Left lobe of liver (tissue), 2 donors: ENCODE results near the gene RPL29. TPM values are rescaled to one million over a fixed set of nuclear protein-coding genes. Genes with fewer than 3 reads are reported as not detected.
"Not testable (repeated sequence)": the region's sequence is repeated elsewhere in the genome, so short reads cannot be mapped to it uniquely, and the experiment has no call there.

Experiments used
- ATAC-seq: fragments of 200-7000 bp; cut with Tn5 transposase; one replicate; pipeline ENCODE4 v1.9.1; 2020; ENCODE audit warnings: mild to moderate bottlenecking, moderate library complexity
- DNase-seq: peaks from one replicate; pipeline ENCODE4 v3.0.0-alpha.2; 2020; ENCODE audit warnings: low spot score
- total RNA-seq: library from RNA; stranded (reverse); gene quantifications from one replicate; pipeline ENCODE4 v1.2.1, GENCODE V29; 2021
- donor health status: DM: no; HTN: no; CAD: no; lungs with moderate emphysema.
- donor health status: DM: no; HTN: yes; CAD: no.

Gene RPL29
- total RNA-seq = 392 TPM

DNA sequence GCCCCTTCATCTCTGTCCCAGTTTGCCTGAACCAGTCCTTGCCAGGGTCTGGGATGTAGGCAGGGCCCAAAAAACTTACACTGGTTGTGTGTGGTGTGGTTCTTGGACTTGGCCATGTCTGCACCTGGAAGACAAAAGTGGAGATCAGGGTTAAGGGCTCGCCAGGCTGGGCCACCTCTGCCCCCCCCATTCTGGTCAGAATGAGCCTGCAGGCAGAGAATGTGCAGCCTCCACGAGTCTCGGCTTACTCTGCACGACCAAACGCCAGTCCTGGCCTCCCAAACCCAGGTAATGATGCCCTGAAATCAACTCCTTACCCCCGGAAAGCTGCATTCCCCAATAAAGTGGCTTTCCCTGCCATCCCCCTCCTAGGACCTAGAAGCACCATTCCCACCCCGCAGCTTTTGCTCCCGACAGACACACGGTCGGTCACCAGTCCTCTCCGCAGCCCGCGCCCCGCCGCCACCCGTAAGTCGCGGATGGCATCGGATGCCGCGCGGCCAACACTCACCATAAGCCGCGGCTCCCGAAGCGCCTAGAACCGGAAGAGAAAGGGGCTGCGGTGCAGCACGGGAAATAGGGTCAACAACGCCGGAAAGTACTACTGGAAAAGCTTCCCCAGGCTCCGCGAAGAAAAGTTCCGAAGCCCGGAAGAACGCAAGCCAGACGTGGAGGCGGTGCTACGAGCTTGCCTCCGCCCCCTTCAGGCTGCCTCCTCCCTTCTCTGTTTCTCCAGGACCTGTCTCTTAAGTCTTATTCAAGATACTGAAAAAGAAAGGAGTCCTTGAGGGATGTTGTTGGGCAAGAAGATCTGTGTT is at the start of gene RPL29:
Gene RPL29 (minus strand): TSS at position 550 of the 818 bp plus-strand sequence. CDS start 434 bp downstream, at position 116.
- peak; percentile 97 for ATAC-seq
- DNase-seq = peak; percentile 92

DNA sequence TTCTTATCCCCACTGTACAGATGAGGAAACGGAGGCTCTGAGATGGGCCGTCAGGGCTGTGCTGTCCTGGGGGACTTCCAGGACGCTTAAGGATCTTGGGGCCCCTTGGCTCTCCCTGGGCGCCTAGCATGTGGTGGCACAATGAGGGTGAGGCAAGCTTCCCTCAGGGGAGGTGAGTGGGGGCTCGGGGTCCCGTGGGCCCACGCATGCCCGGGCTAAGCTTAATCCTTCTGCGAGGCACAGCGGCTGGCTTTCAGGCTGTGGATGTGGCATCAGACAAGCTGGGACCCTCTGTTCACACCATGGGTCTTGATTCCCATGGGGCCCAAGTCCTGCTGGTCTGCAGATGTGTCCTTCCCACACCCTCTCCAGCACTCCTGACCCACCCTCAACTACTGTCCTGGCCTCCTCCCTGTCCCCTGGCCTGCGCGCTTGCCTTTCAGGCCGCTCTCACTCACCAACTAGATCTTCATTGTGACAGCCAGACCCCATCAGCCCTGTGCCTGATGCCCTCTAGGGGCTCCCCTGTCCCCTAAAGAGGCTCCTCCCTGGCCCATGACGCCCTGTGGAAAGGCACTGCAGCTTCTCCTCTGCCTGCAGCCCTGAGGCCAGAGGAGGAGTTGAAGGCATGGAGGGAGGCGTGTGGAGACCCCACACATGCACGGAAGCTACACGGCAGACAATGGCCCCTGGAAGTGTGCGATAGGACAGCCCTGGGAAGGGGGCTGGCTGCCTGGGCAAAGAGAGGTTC is 49.3 kb upstream of the RPL29 start:
- ATAC-seq (no peak), DNase-seq (no peak)

DNA sequence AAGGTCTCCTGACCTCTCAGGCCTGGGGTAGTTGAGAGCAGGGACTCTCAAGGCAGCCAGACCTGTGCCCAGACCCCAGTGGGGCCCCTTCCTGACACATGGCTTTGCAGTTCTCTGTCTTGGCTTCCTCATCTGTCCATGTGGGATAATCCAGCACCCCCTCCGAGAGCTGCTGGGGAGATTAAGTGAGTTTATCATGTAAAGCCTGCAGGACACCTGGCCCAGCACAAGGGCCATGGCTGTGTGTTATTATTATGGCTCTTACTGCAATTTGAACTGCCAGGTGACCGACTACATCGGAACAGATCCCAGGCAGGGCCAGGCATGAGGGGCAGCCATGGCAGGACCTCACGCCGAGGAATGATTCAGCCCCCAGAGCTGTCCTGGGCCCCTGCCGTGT is 48.1 kb upstream of the RPL29 start:
- DNase-seq (no peak), ATAC-seq (no peak)

DNA sequence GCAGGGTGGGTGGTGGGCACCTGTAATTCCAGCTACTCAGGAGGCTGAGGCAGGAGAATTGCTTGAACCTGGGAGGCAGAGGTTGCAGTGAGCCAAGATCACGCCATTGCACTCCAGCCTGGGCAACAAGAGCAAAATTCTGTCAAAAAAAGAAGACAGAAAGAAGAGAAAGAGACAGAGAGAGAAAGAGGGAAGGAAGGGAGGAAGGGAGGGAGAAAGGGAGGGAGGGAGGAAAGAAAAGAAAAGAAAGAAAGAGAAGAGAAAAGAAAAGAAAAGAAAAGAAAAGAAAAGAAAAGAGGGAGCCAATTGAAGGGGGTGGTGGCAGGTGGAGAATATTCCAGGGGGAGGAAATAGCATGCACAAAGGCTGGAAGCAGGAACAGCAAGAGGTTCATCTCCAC is 47.3 kb upstream of the RPL29 start:
- ATAC-seq, DNase-seq: not testable (repeated sequence)

DNA sequence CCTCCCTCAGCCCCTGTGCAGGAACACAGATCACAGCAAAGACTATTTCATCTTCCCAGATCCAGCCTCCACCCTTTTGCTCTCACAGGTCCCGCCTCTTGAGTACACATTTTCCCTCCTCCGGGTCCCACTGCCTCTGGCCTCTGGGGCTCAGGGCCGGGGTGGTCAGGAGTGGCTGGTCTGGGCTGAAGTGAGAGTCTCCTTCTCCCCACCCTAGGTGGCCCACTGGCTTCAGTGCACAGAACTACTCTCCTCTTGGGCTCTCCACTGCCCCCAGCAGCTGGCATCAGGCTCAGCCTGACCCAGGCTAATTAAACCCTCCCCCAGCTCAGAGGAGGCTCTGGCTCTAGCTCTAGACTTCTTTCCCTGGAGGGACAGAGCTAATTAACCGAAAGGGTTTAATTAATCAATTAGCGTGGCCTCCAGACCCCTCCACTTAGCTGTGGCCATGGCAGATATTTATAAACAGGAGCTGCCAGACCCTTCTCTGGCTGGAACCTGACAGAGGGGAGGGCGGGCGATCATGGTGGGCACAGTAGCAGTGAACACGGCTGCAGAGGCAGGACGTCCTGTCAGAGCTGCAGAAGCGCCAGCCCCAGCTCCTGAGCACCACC is 45.5 kb upstream of the RPL29 start:
- DNase-seq (no peak), ATAC-seq (no peak)

DNA sequence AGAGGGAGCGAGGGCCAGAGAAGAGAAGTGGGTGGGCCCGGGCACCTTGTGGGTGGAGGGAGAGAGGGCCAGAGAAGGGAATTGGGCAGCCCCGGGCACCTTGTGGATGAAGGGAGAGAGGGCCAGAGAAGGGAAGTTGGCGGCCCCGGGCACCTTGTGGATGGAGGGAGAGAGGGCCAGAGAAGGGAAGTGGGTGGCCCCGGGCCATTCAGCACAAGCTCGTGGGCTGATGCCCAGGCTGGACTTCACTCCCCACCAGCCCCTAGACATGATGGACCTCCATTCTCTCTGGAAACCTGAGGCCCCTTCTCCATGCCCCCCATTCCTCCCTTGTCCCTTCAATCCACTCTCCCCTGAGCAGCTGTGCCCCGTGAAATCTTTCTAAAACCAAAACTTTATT is 44.9 kb upstream of the RPL29 start:
- ATAC-seq (no peak), DNase-seq (no peak)

DNA sequence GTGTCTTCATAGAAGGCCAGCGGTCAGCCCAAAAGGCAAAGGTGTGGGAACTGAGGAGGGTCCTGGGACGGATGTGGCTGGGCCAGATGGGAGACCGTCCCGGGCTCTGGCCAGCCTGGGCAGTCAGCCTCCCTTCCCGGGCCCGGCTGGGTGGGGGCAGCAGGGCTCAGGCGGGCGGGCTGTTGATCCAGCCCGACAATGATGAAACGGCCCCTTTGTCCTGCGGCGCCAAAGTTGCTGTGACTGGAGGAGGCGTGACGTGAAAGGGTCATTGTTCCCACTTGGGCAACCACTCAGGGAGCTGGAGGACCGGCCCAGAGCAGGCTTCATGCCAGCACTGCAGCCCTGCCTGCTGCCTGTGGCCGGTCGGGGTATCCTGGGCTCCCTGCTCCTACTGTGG is 44.2 kb upstream of the RPL29 start:
- ATAC-seq = peak; percentile 92
- DNase-seq = peak; percentile 82

DNA sequence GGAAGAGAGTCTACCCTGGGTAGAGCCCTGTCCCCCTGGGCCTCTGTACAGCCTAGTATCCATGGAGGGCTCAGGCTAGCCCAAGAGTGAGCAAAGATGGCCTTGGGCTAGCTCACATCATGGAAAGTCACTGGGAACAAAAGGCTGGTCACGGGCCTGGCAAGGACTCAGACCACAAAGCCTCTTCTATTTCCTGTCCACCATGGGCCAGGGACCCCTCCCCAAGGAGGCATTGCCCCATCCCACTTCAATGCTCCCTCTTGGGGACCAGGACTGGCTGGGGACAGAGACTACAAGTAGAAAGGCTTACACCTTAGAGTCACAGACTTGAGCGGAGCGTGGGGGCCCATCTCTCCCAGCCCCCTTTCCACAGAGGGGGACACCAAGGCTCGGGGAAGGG is 43.7 kb upstream of the RPL29 start:
- ATAC-seq = no peak
- DNase-seq = no peak

DNA sequence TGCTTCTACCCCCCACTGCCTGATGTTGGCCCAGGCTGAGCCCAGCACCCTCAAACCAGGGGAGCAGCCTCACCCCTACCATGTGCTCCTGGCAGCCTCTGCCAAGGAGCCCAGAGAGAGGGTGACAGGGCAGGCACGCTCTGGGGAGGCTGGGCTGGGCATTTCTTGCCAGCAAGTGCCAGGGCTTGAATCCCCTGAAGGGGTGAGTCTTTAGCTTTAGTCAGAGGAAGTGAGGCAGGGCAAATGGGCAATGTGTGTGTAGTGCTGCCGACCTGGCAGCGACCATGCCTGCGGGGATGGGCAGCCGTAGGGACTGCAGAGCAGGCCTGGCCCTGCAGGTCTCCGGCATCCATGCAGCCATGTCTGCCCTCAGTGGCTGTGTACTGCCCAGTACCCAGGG is 42.5 kb upstream of the RPL29 start:
- no peak for DNase-seq
- no peak for ATAC-seq

DNA sequence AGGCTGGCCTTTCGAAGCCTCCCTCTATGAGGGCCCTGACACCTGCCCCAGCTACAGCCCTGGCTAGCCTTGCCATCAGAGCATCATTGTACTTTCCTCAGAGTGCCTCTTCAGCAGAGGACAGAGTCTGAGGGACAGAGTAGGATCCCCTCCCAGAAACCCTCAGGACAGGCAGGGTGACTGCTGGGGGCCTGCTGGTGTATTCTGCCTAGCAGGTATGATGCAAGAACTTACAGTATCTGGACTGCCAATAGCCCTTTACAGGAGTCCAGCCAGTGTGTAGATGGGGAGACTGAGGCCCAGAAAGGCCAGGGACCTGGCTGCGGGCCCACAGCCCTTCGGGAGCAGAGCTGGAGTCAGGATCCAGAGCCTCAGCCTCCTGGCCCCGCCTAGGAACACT is 41.6 kb upstream of the RPL29 start:
- no peak for ATAC-seq
- DNase-seq = no peak

DNA sequence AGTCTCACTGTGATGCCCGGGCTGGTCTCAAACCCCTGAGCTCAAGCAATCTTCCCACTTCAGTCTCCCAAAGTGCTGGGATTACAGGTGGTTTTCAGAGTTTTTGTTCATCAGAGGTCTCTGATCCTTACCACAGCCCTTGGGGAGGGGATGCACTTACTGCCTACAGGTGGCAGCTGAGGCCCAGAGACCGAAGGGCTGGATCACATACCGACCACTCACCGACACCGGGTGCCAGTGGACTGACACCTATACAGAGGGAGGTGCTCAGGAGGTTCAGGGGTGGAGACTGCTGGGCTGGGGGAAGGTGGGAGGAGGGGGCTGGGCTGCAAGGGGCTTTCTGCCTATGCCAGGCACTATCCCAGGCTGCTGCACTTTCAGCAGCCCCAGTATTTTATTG is 41.1 kb upstream of the RPL29 start:
- ATAC-seq (no peak), DNase-seq (no peak)

DNA sequence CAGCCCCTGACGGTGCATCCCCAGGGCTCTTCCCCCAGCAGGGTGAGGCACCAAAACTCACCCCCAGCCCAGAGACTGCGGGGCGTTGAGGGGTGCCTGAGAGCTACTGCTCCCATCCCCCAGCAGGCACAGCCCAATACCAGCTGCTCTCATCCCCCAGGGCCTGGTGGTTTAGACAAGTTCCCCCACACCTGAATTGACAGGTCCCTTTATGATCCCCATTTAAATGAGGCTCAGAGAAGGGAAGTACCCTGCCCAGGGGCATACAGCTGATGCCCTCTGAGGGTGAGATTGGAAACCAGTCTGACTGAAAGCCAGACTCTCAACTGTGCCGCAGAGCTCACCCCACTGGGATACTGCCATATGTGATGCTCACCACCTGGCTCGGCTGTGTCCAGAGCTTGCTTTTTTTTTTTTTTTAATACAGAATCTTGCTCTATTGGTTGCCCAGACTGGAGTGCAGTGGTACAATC is 40.6 kb upstream of the RPL29 start:
- DNase-seq = no peak
- ATAC-seq = no peak

DNA sequence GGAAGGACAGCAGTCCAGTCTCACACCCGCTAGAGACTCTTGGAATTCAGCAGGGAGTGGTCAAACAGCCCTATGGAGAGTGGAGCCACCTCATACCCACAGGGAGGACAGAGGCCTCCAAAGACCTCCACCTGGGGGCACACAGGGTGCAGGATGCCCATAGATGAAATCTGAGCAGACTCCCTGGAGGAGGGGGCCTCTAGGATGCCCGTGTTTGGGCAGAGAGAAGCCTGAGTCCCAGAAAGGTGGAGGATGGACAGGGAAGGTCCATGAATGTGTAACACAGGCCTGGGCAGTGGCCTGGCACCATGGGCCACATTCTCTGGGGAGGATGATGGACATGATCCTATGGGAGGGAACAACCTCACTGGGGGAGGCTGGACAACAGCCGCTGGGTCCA is 39.0 kb upstream of the RPL29 start:
- DNase-seq = no peak
- ATAC-seq = no peak

DNA sequence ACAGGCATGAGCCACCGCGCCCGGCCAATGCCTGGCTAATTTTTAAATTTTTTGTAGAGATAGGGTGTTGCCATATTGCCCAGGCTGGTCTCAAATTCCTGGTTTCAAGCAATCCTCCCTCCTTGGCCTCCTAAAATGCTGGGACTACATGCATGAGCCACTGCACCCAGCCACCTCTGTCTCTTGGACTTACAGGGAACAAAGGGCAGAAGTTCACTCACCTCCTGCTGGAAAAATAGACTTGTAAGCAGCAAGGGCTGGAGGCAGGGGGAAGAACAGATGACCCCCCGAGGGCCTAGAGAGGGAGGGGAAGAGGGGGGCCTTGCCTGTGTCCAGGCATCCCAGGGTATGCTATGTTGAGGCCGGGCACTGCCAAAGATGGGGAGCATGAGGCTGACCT is 38.5 kb upstream of the RPL29 start:
- no peak for DNase-seq
- no peak for ATAC-seq

DNA sequence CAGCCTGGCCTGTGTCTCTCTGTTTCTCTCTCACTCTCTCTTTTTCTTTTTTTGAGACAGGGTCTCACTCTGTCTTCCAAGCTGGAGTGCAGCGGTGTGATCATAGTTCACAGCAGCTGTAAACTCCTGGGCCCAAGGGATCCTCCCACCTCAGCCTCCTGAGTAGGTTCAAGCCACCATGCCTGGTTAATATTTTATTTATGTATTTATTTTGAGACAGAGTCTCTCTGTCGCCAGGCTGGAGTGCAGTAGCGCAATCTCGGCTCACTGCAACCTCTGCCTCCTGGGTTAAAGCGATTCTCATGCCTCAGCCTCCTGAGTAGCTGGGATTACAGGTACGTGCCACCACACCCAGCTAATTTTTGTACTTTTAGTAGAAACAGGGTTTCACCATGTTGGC is 38.1 kb upstream of the RPL29 start:
- DNase-seq = not testable (repeated sequence)
- ATAC-seq = peak; percentile 57

DNA sequence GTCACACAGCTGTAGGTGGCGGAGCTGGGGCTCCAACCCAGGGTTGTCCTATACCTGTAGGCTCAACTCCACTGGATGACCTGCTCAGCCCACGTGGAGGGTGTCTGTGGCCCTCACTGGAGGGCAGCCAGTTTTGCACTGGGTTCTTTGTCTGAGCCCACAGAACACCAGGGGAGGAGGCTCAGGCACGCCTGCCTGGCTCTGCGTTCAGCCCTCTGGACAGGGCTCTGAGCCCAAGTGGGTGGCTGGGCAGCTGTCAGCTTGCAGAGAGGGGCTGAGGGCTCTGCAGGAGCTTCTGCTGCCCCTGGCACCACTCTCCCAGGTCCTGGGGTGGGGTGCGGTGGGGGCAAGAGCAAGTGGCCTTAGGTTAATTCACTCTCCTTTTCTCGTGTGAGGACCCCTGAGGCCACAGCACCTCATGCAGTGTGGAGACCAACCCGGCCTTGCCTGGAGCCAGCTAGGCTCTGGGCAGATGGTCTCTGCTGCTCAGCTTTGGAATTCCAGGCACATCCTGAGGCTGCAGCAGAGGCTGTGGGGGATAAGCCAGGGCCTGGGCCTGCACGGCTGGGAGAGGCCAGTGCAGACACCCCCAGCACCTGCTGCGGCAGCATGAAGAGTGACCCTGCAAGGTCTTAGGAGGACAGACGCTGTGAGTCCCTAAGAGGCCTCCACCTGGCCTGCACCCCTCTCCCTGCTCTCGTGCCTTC is 37.2 kb upstream of the RPL29 start:
- DNase-seq (no peak), ATAC-seq (no peak)

DNA sequence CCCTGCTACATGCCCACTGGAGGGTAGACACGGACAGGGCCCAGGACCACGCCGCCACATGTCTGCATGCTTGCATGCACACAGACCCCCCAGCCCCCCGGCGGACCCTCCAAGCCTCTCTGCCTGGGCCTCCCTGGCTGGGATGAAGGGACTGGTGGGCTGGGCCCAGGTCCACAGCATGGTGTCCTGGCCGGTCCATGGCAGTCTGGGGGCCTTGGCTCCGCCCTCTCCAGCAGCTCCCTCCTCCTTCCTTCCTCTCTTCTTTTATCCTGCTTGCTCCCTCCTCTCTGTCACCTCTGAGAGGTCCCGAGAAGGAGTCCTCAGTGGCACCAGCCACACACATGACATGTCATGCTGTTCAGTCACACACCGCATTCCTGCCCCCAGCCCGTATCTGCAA is 36.2 kb upstream of the RPL29 start:
- no peak for DNase-seq
- ATAC-seq = no peak

DNA sequence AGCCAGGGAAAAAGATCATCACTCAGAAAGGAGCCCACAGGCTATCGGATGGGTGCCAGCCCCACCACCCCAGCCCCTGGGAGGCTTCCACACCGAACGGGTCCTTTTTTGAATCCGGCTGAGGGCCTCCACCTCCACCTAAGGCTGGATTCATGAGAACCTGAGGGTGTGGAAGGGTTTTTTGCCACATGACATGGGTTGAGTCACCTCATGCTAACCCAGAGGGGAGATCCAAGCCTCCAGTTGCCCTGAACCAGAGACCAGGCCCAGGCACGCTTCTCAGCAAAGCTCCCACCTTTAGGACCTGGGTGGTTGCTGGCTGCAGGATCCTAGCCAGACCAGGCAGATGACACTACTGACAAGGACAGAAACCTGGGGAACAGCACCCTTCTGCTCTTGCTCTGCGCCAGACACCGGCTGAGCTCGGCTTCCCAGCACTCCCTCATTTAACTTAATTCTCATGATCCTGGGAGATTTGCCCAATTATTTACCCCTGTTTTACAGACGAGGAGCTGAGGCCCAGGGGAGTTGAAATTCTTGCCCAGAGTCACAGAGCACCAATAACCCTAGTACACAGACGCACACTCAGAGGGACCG is 35.1 kb upstream of the RPL29 start:
- DNase-seq (no peak), ATAC-seq (no peak)

DNA sequence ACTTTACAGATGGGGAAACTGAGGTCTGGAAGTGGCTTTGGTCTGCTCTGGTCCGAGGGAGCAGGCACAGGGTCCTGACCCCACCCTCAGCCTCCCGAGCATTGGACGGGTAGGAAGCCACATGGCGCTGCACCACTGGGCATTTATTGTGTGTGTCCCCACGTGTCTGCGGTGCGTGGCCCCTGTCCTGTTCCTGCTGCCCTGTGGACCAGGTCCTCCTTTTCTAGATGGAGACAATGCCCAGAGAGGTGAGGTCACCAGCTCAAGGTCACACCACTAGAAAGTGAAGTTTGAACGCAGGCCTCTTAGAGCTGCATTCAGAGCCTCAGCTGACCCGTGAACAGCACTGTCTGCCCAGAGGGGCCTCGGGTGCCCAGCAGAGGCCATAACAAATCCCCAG is 33.8 kb upstream of the RPL29 start:
- DNase-seq (no peak), ATAC-seq (no peak)

DNA sequence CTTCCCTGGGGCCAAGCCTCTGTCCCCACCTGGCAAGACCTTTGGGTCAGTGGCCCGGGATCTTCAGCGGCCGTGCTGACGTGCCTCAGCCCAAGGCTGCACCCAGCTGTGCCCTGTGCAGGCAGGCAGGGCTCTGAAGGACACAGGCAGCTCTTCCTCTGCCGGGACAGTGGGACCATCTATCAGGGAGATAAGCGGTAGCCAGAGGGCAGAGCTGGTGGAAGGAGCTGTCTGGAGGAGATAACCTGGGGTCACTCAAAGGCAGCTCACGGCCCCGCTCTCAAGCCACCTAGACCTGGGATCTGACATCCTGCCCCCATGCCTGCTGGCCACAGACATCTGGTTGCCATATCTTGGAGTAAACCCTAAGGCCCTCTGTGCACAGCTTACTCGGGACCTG is 33.4 kb upstream of the RPL29 start:
- no peak for ATAC-seq
- no peak for DNase-seq

DNA sequence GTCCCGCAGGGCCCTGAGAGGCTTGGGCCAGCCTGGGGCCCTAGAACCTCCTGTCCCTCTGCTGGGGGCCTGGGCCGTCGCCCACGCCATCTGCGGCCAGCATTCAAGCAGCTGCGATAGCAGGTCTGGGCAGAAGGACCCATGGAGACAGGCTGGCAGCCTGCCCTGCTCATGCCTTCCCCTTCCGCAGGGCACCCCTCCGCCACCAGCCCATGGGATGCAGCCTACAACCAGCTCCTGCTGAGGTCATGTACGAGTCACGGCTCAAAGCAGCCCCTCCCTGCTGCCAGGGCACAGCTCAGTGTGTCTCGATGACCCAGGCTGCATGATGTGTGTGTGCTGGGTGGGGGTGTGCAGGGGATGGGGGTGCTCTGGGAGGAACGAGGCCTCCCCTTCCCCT is 32.9 kb upstream of the RPL29 start:
- DNase-seq (no peak), ATAC-seq (no peak)
